ENCODE data around the gene EMSY. TPM values are rescaled to one million over a fixed set of nuclear protein-coding genes. Genes with fewer than 3 reads are reported as not detected.

The EMSY gene
- total and polyA plus RNA-seq, 2 donors (not counting 1 experiment from before 2014, with no cell fraction given), result 27.4 to 59.7 TPM

DNA sequence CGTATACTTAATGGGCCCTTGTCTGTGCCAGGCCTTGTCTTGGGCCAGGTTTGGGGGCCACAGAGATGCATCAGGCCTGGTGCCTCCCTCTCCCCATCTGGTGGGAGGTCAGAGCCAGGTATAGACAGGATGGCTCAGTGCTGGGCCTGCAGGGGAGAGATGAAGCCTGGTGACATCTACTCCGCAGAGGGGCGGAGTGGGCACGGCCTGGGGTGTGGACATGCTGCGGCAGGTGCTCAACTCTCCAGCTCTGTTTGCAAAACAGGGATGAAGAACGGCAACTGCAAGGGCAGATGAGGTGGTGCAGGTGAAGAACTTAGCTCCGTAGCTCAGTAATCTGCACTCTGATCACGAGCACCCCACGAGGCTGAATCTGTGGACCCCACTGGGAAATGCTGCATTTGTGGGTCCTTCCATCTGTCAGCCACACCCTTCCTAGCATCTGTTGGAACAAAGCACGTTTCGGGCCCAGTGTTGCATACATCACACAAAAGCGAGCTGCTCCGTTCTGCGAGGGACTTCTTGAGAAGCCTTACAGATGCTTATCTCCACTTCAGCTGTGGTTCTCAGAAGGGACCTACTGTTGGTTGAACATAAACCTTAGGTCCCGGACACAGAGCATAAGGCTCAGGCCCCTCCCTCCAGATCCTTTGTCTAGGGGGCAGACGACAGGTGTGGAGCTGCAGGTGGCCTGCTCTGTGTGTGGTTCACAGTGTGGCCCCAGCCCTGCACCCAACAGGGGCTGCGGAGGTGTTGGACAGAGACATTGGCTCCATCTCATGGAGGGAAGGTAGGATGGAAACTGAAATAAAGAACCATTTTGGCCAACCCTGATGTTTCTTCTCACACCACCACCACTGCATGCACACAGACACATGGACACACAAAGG lies 147.5 kb downstream of the EMSY start:
- ChIA-PET CTCF (interaction anchor here (1.3 kb wide), 1 partner anchor 84 kb away, joined by 3 read pairs; no protein-coding TSS in a partner anchor), POLR2A (interaction anchor here (0.9 kb wide), 1 partner anchor 37 kb away, joined by 4 read pairs; no protein-coding TSS in a partner anchor)
- ATAC-seq (ENCODE audit: low read depth) (no peak), DNase-seq (no peak)
- Histone ChIP-seq H3K9ac (ENCODE audit: low read length) (no peak overlapping the region), H3K9me3 (ENCODE audit: control extremely low read depth in 1 of 3, control insufficient read depth in 2 of 3, insufficient read depth in 1 of 3, low read length in 2 of 3) (no peaks in the 10 kb centered on the region), H3K4me2 (replicated peaks; ENCODE audit: low read depth, low read length, poor library complexity, severe bottlenecking) (no peak overlapping the region), H2AFZ (ENCODE audit: insufficient read depth, low read depth, low read length, poor library complexity, severe bottlenecking) (no peak overlapping the region), H3K27ac (ENCODE audit: low read length in 2 of 2) (no peak overlapping the region), H3K36me3 (replicated peaks in 1 of 2; ENCODE audit: control extremely low read depth in 1 of 2, control insufficient read depth in 1 of 2, extremely low read depth in 1 of 2, insufficient read depth in 2 of 2, low read length in 1 of 2) (no peaks in the 10 kb centered on the region), H3K4me3 (ENCODE audit: control extremely low read depth in 1 of 5, extremely low read depth in 1 of 5, insufficient read depth in 1 of 5, low read depth in 2 of 5, low read length in 4 of 5) (no peak overlapping the region), H3K27me3 (replicated peaks in 1 of 4; ENCODE audit: control extremely low read depth in 1 of 4, control insufficient read depth in 3 of 4, insufficient read depth in 4 of 4, low read length in 3 of 4) (peaks cover 0 to 5% (median 2%) of the 10 kb centered on the region in 4 experiments), H4K20me1 (ENCODE audit: control insufficient read depth, insufficient read depth, low read length, poor library complexity, severe bottlenecking) (no peaks in the 10 kb centered on the region), H3K4me1 (ENCODE audit: control insufficient read depth in 2 of 2, insufficient read depth in 2 of 2, low read length in 2 of 2) (peaks cover 11 to 18% of the 10 kb centered on the region in 2 donors), H3K79me2 (ENCODE audit: control insufficient read depth, insufficient read depth, low read length) (no peaks in the 10 kb centered on the region)
- no peaks in the 10 kb centered on the region for H3K9me3 Mint-ChIP-seq (ENCODE audit: insufficient read depth)
- TF ChIP-seq EZH2 (IDR thresholded peaks at IDR 0.05; ENCODE audit: borderline replicate concordance, insufficient read depth, low read depth, low read length, poor library complexity, severe bottlenecking), result no peak
- TF ChIP-seq, protein P1, sequence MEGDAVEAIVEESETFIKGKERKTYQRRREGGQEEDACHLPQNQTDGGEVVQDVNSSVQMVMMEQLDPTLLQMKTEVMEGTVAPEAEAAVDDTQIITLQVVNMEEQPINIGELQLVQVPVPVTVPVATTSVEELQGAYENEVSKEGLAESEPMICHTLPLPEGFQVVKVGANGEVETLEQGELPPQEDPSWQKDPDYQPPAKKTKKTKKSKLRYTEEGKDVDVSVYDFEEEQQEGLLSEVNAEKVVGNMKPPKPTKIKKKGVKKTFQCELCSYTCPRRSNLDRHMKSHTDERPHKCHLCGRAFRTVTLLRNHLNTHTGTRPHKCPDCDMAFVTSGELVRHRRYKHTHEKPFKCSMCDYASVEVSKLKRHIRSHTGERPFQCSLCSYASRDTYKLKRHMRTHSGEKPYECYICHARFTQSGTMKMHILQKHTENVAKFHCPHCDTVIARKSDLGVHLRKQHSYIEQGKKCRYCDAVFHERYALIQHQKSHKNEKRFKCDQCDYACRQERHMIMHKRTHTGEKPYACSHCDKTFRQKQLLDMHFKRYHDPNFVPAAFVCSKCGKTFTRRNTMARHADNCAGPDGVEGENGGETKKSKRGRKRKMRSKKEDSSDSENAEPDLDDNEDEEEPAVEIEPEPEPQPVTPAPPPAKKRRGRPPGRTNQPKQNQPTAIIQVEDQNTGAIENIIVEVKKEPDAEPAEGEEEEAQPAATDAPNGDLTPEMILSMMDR (IDR thresholded peaks at IDR 0.05), result no peak
- peaks cover 9% of the 10 kb centered on the region for H3K27me3 Mint-ChIP-seq
- intact Hi-C loops (cut with micrococcal nuclease), result no loop called here
- H3K4me3 Mint-ChIP-seq, result no peak overlapping the region
- H3K4me1 Mint-ChIP-seq, result peaks cover 26% of the 10 kb centered on the region
- WGBS (ENCODE audit: insufficient coverage), result 90% methylated on average over 15 of the region's 17 CpGs
- peak overlapping the region; percentile 26 for H3K27ac Mint-ChIP-seq

DNA sequence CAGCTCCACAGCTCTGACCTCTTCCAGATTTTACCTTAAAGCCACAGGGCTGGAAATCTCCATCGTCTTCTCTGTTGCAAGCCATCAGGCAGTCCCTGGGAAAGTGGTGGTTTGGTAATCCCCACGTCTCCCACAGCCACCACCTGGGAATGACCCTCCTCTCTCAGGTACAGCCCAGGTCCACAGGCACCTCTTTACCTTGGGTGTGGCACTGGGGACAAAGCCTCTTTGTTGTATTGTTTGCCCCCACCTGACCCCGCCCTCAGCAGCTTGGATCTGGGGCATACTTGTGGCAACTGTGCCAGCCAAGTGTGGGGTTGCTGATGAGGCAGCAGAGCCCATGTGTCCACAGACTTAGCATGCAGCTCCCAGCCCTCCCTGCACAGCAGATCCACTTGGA lies 148.1 kb downstream of the EMSY start:
- DNase-seq (no peak), ATAC-seq (ENCODE audit: low read depth) (no peak)
- H4K20me1 ChIP-seq (ENCODE audit: control insufficient read depth, insufficient read depth, low read length, poor library complexity, severe bottlenecking), result no peaks in the 10 kb centered on the region
- Mint-ChIP-seq H3K27ac (no peak overlapping the region), H3K4me3 (no peak overlapping the region), H3K4me1 (peaks cover 26% of the 10 kb centered on the region), H3K9me3 (ENCODE audit: insufficient read depth) (no peaks in the 10 kb centered on the region), H3K27me3 (peaks cover 9% of the 10 kb centered on the region)
- H3K27me3 ChIP-seq (replicated peaks in 1 of 4; ENCODE audit: control extremely low read depth in 1 of 4, control insufficient read depth in 3 of 4, insufficient read depth in 4 of 4, low read length in 3 of 4), result peaks cover 0 to 11% (median 2%) of the 10 kb centered on the region in 4 experiments
- no peak overlapping the region for H3K4me2 ChIP-seq (replicated peaks; ENCODE audit: low read depth, low read length, poor library complexity, severe bottlenecking)
- intact Hi-C loops (cut with micrococcal nuclease), result no loop called here
- H3K4me3 ChIP-seq (ENCODE audit: control extremely low read depth in 1 of 5, extremely low read depth in 1 of 5, insufficient read depth in 1 of 5, low read depth in 2 of 5, low read length in 4 of 5), result no peak overlapping the region
- H3K9ac ChIP-seq (ENCODE audit: low read length), result no peak overlapping the region
- CTCF ChIA-PET, result interaction anchor here (1.2 to 1.3 kb wide), 2 partner anchors 83 to 89 kb away, joined by 3 read pairs; no protein-coding TSS in a partner anchor
- H3K27ac ChIP-seq (ENCODE audit: low read length in 2 of 2), result no peak overlapping the region
- peaks cover 10 to 17% of the 10 kb centered on the region in 2 donors for H3K4me1 ChIP-seq (ENCODE audit: control insufficient read depth in 2 of 2, insufficient read depth in 2 of 2, low read length in 2 of 2)
- no peak overlapping the region for H2AFZ ChIP-seq (ENCODE audit: insufficient read depth, low read depth, low read length, poor library complexity, severe bottlenecking)
- H3K79me2 ChIP-seq (ENCODE audit: control insufficient read depth, insufficient read depth, low read length), result no peaks in the 10 kb centered on the region
- TF ChIP-seq, protein P1 (IDR thresholded peaks at IDR 0.05), result no peak
- no peak for TF ChIP-seq EZH2 (IDR thresholded peaks at IDR 0.05; ENCODE audit: borderline replicate concordance, insufficient read depth, low read depth, low read length, poor library complexity, severe bottlenecking)
- no peaks in the 10 kb centered on the region for H3K9me3 ChIP-seq (ENCODE audit: control extremely low read depth in 1 of 3, control insufficient read depth in 2 of 3, insufficient read depth in 1 of 3, low read length in 2 of 3)
- 100% methylated on average over 1 of the region's 3 CpGs for WGBS (ENCODE audit: insufficient coverage)
- no peaks in the 10 kb centered on the region for H3K36me3 ChIP-seq (replicated peaks in 1 of 2; ENCODE audit: control extremely low read depth in 1 of 2, control insufficient read depth in 1 of 2, extremely low read depth in 1 of 2, insufficient read depth in 2 of 2, low read length in 1 of 2)
- POLR2A ChIA-PET, result interaction anchor here (0.9 kb wide), 1 partner anchor 36 kb away, joined by 4 read pairs; no protein-coding TSS in a partner anchor
